ENCODE measurements around the gene TBC1D7. TPM values are rescaled to one million over a fixed set of nuclear protein-coding genes. Genes with fewer than 3 reads are reported as not detected.

TBC1D7 gene
- total RNA-seq, 4 donors from 2014 or later, result 5.3 to 11.3 (median 8.9) TPM

- no peak for TF ChIP-seq CTCF (IDR thresholded peaks at IDR 0.05)
- ATAC-seq (ENCODE audit: low FRiP score) (no peak), DNase-seq (ENCODE audit: low spot score) (no peak)
Measured at GRCh38 chr6:13318821-13319220, 9.5 kb downstream of the TBC1D7 start.

- no peak for TF ChIP-seq CTCF (IDR thresholded peaks at IDR 0.05)
- DNase-seq (ENCODE audit: low spot score) (no peak), ATAC-seq (ENCODE audit: low FRiP score) (no peak)
Measured at GRCh38 chr6:13315896-13316295, 12.4 kb downstream of the TBC1D7 start.

GRCh38 chr6:13314806-13315205, 13.5 kb downstream of the TBC1D7 start:
- DNase-seq (ENCODE audit: low spot score) (no peak), ATAC-seq (ENCODE audit: low FRiP score) (no peak)
- TF ChIP-seq CTCF (IDR thresholded peaks at IDR 0.05), result no peak

GRCh38 chr6:13311155-13311554, 17.2 kb downstream of the TBC1D7 start:
- no peak for TF ChIP-seq CTCF (IDR thresholded peaks at IDR 0.05)
- no peak for ATAC-seq (ENCODE audit: low FRiP score)
- no peak for DNase-seq (ENCODE audit: low spot score)

- no peak for ATAC-seq (ENCODE audit: low FRiP score)
- no peak for TF ChIP-seq CTCF (IDR thresholded peaks at IDR 0.05)
- DNase-seq (ENCODE audit: low spot score), result no peak
Measured at GRCh38 chr6:13308332-13308731, 20.0 kb downstream of the TBC1D7 start.

GRCh38 chr6:13307508-13307995, 20.8 kb downstream of the TBC1D7 start:
- ATAC-seq (ENCODE audit: low FRiP score) (no peak), DNase-seq (ENCODE audit: low spot score) (no peak)
- TF ChIP-seq CTCF (IDR thresholded peaks at IDR 0.05), result no peak

GRCh38 chr6:13305791-13306190, 22.5 kb downstream of the TBC1D7 start:
- no peak for DNase-seq (ENCODE audit: low spot score)
- TF ChIP-seq CTCF (IDR thresholded peaks at IDR 0.05), result no peak
- ATAC-seq (ENCODE audit: low FRiP score), result no peak
